NB4 (cell line): Measurements from ENCODE around the gene GPC3.

Experiments
- TF ChIP-seq, protein P1 (sequence below): IDR thresholded peaks from one replicate; pipeline ENCODE4 v1.5.1; 2012; ENCODE audit warnings: low read depth, low read length
- TF ChIP-seq, protein P2 (sequence below): IDR thresholded peaks from 2 replicates; pipeline ENCODE4 v1.6.1; 2011; ENCODE audit warnings: low read depth, low read length

DNA sequence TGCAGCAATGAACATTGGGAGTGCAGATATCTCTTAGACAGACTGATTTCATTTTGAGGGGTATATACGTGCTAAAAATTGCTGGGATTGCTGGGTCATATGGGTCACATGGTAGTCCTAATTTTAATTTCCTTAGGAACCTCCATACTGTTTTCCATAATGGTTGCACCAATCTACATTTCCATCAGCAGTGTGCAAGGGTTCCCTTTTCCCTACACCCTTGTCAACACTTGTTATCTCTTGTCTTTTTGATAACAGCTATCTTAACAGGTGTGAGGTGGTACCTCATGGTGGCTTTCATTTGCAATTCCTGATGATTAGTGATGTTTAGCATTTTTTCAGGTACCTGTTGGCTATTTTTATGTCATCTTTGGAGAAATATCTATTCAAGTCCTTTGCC lies 57.0 kb downstream of the GPC3 start:
- TF ChIP-seq, protein P1, sequence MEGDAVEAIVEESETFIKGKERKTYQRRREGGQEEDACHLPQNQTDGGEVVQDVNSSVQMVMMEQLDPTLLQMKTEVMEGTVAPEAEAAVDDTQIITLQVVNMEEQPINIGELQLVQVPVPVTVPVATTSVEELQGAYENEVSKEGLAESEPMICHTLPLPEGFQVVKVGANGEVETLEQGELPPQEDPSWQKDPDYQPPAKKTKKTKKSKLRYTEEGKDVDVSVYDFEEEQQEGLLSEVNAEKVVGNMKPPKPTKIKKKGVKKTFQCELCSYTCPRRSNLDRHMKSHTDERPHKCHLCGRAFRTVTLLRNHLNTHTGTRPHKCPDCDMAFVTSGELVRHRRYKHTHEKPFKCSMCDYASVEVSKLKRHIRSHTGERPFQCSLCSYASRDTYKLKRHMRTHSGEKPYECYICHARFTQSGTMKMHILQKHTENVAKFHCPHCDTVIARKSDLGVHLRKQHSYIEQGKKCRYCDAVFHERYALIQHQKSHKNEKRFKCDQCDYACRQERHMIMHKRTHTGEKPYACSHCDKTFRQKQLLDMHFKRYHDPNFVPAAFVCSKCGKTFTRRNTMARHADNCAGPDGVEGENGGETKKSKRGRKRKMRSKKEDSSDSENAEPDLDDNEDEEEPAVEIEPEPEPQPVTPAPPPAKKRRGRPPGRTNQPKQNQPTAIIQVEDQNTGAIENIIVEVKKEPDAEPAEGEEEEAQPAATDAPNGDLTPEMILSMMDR = no peak
- TF ChIP-seq, protein P2, sequence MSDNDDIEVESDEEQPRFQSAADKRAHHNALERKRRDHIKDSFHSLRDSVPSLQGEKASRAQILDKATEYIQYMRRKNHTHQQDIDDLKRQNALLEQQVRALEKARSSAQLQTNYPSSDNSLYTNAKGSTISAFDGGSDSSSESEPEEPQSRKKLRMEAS = no peak
